Measurements from ENCODE around the gene BTBD19.
"Not testable (repeated sequence)": the region's sequence is repeated elsewhere in the genome, so short reads cannot be mapped to it uniquely, and the experiment has no call there.

BTBD19 gene, protein sequence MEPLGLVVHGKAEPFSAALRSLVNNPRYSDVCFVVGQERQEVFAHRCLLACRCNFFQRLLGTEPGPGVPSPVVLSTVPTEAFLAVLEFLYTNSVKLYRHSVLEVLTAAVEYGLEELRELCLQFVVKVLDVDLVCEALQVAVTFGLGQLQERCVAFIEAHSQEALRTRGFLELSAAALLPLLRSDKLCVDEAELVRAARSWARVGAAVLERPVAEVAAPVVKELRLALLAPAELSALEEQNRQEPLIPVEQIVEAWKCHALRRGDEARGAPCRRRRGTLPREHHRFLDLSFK

DNA sequence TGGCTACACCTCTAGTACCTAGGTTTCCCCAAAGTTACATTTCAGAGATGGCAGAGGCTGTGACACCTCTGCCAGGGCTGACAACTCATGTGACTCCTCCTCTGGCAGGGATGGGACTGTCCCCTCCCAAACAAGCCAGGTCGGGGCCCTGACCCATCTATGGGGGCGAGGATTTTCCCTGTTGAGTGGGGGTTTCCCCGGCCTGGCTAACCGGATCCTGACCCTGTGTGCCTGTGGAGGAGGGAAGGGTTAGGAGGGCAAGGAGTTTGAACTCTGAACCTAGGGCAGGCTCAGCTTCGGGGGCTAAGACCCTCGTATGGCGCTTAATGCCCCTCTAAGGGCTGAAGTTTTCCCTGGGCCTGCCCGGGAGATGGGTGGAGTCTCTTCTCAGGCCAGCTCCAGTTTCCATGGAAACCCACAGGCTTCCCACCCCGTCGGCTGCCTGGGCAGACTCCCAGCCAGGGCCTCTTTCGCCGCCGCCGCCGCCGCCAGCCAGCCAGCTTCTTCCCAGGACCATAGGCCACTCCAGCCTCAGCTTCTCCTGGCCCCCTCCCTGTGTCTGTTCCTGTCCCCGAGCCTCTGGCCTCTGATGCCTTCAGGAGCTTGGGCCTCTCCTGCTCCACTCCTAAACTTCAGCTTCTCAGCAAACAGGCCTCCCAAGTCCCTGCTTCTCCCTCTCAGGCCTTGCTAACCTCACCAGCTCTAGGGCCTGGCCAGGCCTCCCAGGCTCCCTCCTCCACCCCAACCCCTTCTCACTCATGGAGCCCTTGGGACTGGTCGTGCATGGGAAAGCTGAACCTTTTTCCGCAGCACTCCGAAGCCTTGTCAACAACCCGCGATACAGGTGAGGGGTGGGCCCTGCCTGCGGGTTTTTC, at the start of gene BTBD19:
Gene BTBD19 (plus strand): TSS at position 461 of the 875 bp plus-strand sequence. CDS start 298 bp downstream, at position 759.
- peak; percentile 96 for DNase-seq

DNA sequence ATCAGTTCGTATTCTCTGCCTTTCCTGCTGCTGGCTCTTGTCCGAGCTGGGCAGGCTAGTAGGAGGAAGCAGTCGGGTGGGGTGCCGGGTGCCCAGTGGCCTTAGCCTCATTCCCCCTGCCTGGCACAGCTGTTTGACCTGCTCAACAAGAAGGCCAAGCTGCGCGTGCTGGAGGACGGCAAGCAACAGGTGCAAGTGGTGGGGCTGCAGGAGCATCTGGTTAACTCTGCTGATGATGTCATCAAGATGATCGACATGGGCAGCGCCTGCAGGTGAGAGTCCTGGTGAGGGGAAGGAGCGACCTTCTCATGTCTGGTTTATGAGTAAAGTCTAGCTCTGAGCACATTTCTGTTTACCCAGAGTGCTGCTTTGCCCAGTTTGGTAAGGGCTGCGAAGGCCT, 49.2 kb upstream of the BTBD19 start:
- no peak for DNase-seq

DNA sequence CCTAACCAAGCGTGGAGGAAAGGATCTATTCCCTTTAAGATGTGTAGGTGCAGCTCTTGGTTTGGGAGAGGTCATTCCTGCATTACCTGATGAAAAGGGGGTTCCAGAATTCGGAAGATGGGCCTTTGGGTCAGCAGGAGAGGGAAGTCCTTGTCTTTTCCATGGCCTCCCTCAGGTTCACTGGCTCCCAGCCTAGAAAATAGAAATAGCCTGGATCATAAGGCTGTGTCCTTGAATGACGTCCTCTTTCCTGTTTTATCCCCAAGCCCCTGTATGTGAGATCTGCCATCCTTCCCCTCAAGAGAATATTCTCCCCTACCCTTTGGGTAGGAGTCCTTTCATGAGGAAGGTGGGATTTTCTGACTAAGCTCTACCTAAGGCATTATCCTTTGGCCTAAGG, 47.4 kb upstream of the BTBD19 start:
- DNase-seq, result no peak

DNA sequence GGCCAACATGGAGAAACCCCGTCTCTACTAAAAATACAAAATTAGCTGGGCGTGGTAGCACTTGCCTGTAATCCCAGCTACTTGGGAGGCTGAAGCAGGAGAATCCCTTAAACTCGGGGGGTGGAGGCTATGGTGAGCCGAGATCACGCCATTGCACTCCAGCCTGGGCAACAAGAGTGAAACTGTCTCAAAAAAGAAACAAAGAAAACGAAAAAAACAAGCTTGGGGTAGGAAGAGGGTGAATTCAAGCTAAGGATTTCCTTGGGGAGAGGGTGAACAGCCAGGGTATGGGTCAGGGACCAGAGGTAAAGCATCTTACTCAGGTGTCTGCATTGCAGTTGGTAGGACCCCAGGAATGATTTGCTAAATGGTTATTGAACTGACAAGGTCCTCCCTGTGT, 41.9 kb upstream of the BTBD19 start:
- not testable (repeated sequence) for DNase-seq

DNA sequence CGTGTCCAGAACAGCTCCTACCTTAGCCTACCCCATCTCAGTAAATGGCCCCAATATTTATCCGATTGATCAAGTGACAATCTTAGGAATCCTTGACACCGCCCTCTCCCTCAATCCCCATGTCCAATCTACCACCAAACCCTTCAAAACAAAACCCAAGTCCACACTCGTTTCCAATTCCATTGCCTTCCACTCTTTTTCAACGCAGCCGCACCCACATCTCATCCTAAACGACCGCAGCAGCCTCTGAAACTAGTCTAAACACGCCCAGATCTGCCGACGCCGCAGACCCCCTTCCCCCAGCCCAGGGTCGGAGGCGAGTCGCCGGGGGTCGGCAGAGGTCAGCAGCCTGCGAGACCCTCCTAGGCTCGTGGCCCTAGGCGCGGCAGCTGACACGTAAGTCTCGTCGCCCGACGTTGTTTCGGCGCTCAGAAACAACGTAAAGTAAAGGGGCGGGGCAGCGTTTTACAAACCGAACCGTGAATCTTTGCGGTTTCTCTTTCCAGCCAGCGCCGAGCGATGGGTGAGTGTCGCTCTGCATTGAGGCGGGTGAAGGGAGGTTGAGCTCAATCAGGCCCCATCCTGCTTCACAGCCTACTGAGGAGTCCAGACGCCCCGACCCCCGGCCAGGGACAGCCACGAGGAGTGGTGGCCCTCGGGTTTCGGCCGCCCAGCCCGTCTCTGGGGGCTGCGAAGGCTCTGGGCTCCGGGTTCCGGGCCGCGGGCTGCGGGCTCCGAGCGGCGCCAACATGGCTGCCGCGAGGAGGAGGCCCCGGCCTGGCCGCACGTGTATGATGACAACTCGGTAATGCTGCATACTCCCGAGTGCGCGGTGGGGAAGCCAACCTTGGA, 33.0 kb upstream of the BTBD19 start, which contains the start of gene RPS8:
Gene RPS8 (plus strand): TSS at position 463 of the 852 bp plus-strand sequence. CDS start 57 bp downstream, at position 520.
- peak; percentile 96 for DNase-seq

DNA sequence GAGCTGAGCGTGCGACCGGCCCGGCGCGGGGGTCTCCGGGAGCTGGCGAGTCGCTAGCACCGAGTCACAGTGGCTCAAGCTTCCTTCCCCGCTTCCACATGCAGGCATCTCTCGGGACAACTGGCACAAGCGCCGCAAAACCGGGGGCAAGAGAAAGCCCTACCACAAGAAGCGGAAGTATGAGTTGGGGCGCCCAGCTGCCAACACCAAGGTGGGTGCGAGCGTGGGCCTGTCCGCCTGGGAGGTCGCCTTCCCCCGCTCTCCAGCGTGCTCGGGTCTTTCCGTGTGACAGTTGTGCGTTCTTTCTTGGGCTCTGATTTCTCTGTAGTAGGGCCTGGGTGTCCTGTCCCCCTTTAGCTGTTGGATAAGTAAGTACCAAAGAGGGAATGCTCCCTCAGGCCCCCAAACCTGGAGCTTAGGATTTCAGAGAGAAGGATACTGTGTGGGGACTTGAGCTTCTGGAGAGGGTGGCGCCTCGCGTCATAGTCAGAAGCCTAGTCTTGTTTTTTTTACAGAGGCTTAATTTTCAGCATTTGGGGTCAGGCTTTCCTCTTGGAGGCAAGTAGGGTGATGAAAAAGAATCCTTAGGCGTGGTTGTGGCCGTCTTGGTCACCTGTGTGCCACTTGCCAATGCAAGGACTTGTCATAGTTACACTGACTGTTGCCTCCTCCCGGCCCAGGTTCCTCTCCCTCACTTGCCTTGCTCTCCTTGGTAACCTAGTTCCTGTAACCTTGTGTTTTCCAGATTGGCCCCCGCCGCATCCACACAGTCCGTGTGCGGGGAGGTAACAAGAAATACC, 32.2 kb upstream of the BTBD19 start:
- DNase-seq, result no peak

DNA sequence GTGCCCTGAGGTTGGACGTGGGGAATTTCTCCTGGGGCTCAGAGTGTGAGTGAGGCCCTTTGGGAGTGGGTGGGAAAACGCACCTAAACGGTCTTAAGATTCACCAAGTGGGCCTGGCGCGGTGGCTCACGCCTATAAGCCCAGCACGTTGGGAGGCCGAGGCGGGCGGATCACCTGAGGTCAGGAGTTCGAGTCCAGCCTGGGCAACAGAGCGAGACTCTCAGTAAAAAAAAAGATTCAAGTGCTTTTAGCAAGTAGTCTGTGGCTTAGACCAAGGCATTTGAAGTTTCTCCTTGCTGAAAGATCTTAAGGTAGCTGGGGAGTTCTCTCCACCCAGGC, 31.6 kb upstream of the BTBD19 start:
- no peak for DNase-seq

DNA sequence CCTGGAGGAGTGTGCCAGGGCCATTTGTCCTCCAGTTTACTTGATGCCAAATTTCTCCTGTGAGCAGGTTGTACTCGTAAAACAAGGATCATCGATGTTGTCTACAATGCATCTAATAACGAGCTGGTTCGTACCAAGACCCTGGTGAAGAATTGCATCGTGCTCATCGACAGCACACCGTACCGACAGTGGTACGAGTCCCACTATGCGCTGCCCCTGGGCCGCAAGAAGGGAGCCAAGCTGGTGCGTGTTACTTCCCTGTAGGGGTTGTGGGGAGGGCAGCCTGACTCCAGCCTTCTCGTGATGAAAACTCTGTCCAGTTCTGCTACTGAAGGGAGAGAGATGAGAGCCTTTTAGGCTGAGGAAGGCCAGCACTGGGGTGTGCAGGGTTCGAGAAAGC, 30.8 kb upstream of the BTBD19 start:
- no peak for DNase-seq

DNA sequence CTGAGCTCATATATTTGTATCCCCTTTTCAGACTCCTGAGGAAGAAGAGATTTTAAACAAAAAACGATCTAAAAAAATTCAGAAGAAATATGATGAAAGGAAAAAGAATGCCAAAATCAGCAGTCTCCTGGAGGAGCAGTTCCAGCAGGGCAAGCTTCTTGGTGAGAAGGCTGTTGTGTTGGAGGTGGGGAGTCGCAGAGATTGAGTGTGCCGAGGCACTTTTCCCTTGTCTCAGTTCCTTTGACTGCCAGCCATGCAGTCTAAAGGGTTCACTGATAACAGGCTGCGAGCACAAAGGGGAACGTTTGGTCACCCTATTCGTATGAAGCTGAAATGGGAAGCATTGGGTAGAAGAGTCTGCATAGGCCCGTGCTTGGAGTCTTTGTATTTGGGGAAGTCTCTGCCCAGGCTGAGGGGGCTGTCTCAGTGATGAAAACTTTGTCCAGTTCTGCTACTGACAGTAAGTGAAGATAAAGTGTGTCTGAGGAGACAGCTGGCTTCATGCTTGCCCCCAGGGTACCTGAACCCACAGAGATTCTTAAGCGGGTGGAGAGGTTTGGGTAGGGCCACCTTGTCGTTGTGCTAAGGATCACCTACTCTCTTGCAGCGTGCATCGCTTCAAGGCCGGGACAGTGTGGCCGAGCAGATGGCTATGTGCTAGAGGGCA, 30.2 kb upstream of the BTBD19 start:
- no peak for DNase-seq

DNA sequence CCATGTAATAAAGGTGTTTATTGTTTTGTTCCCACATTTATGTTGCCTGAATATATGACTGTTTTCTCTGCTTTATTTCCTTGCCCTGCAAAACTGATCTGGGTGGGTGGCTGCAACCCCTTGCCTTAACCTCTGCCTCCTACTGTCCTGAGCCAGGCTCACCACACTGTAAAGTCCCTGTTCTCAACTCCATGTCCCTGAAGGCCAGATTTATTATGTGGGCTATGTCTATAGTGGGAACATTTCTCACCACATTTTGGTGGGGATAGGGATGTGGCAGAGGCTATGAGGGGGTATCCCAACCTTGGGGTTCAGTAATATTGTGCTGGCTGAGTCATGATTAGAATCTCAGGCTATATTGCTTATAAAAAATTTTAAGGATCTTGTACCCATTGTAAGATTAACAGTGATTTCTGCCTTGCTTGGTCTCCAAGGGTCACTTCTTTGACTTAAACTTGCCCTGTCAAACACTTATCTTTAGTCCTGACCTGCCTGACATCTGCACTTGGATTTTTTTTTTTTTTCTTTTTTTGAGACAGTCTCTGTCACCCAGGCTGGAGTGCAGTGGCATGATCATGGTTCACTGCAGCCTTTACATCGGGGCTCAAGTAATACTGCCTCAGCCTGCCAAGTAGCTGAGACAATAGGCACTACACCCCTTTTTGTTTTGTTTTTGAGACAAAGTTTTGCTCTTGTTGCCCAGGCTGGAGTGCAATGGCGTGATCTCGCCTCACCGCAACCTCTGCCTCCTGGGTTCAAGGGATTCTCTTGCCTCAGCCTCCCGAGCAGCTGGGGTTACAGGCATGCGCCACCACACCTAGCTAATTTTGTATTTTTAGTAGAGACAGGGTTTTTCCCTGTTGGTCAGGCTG, 29.4 kb upstream of the BTBD19 start:
- no peak for DNase-seq

DNA sequence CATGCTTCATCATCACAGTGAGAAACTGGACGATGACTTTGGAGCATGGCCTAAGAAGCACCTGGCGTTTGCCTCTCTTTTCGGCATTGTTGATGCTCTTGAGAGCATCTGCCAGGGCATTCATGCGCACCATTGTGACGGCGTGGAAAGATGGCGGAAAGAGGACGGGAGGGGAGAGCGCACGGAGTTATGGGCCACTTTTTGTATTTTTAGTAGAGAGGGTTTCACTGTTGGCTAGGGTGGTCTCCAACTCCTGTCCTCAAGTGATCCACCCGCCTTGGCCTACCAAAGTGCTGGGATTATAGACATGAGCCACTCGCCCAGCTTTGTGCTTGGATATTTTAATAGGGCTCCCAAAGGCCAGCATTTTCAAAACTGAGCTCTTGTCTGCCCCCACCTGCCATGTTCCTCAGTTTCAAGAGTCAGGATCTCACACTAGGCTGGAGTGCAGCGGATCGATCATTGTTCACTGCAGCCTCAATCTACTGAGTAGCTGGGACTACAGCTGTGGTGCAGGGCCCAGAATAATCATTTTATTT, 27.7 kb upstream of the BTBD19 start:
- DNase-seq, result no peak

DNA sequence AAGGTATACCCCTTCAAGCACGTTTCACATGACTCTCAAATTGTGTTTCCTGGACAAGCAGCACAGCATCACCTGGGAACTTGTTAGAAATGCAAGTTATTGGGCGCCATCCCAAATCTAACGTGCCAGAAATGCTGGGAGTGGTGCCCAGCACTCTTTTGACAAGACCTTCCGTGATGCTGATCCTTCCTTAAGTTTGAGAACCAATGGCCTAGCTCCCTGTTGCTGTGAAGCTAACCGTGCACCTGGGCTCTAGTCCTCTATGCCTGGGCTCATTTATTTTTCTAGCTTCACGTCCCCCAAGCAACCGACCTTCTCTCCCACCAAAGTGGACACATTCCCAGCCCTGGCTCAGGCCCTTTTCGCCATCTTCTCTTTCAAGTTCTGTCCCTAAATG, 24.6 kb upstream of the BTBD19 start:
- DNase-seq, result no peak

DNA sequence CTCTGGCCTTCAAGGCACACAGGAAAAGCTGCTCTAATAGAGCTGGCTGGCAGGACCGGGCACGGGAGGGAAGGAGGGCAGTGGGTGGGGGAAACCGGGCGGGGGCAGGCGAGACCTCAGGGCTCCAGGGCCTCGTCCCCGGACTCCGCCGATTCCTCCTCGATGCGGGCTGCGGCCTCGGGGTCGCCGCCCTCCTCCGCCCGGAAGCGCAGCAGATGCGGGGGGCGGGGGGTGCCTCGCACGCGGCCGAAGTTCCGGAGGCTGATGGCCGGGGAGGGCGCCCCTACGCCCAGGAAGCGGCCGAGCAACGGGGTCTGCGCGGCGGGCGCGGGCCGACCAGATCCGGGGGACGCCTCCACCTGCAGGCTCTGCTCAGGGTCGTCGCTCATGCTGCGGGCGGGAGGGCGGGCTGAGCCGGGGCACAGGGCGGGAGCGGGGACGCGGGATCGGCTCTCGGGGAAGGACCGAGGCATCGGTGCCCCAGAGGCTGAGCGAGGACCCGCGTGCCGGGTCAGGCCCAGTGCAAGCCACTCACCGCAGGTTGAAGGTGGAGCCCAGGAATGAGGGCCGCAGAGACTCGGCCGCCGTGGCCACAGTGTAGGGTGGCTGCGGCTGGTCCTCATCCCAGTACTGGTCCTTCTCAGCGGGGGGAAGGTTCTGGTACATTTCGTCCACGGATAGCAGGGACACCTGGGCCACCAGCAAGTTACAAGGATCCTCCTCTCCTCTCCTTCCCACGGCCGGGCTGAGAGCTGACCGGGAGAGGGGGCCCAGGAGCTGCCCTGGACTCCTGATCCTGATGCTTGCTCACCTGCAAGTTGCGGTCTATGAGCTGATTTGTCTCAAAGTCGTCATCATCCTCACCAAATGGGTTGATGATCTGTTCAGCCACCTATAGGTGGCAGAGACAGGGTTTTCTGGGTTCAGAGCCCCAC, 24.0 kb upstream of the BTBD19 start:
- peak; percentile 74 for DNase-seq

DNA sequence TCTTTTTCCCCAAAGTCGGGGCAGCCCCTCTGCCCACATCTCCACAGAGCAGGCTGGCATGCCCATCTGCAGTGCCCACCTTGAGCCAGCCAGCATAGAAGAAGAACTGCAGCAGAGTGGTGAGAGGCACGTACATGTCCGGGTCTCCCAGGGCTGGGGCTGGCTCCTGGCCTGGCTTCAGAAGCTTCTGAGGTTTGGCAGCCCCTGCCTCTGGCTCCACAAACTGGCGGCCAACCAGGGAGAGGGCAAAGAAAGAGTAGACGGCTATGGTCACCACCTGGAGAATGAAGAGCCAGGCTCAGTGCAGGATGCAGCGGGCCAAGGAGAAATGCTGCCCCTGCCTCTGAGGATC, 23.3 kb upstream of the BTBD19 start:
- DNase-seq, result no peak

DNA sequence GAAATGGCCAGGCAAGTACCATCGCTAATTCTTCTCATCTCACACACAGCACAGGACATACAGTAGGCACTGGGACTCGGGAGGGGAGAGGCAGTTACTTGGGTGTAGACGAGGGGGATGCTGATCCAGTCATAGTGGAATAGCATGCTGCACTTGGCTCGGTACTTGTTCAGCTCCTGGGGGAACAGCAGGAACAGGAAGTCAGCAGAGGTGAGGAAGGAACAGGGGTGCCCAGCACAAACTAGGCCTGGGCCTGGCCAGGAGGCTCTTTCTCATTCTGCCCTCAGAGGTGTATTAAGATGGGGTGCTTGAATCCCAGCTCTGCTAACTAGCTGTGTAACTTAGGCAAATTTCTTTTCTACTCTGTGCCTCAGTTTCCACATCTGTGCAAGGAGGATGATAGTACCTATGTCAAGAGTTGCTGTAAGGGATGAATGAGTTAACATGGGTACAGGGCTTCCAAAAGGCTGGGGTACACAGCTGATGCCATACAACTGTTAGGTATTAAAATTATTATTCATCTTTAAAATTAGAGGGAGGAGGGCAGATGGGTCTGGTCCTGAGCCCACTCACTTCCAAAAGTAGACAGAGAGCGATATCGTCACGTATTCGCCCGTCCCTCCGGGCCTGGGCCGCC, 22.7 kb upstream of the BTBD19 start:
- no peak for DNase-seq

DNA sequence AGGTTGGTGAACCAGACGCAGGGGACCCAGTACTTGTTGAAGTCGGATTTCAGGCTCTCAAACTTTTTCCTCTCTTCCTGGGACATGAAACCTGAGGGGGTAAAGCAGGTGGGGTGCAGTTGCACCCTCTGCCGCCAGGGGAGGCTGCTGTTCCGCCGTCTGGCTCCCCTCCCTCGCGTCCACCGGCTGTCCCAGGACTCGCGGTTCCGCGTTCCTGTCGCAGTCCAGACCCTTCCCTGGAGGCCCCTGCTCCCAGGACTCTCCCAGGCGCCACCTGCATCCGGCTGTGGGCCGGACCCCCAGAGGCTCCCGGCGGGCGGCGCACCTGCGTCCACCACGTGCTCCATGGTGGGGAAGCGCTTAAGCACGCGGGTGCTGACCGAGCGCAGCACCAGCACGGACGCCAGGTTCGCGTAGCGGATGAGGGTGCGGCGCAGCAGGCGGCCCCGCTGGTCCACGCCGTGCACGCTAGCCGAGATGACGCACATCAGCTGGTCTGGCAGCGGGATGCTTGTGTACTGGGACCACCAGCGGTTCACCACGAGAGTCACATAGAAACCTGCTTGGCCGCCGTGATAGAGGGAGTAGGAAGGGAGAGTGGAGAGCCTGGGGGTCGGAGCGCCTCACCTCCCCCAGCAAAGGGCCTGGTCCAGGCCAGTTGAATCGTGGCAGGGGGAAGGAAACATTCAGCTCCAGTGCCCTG, 22.0 kb upstream of the BTBD19 start:
- DNase-seq, result peak; percentile 95

DNA sequence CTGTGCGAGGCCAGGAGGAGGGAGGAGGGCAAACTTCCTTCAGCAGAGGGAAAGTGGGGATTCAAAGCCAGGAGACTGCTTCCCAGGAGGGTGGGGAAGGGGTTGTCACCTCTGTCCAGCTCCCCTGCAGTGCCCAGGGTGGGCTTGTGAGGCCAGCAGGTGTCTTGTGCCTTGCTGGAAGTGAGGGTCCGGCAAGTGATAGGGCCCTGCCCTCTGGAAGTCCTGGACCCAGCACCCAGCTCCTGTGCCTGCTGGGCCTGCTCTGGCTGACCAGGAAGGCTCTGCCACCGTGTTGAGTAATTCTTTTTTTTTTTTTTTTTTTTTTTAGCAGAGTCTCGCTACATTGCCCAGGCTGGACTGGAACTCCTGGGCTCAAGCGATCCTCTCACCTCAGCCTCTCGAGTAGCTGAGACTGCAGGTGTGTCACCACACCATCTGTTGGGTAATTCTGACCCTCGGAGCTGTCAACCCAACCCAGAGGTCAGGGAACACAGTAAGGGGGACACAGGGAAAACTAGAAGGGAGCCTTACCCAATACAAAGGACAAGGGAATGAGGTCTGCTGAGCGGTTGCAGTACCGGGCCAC, 21.4 kb upstream of the BTBD19 start:
- peak; percentile 46 for DNase-seq

DNA sequence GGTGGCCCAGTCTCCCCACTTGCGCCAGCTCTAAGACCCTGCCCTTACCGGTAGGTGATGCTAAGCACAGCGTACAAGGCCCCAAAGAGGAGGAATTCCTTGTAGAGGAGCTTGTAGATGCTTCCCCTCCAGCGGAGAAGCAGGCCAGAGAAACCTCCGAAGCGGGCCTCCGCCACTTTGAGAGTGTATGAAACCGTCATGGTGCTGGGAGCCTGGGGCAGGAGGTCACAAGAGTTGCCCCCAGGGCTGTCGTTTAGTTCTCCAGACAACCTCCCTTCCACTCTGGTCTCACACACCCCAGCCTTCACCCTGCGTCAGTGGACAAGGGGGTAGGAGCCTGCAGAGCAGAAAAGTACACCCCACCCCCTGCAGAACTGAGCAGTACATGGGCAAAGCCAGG, 20.8 kb upstream of the BTBD19 start:
- no peak for DNase-seq

Data from islet precursor cell (in vitro differentiated cells).